Suppressor macrophage treated with lipopolysaccharide for 1 hour (primary cell): Measurements from ENCODE around the gene MS4A4E.
"Not testable (repeated sequence)": the region's sequence is repeated elsewhere in the genome, so short reads cannot be mapped to it uniquely, and the experiment has no call there.

Experiments used
- DNase-seq, 3 donors: peaks; one replicate each; pipeline ENCODE4 v3.0.0-alpha.2; 2020 to 2022

MS4A4E gene

GRCh38 chr11:60242740-60243239, at the start of gene MS4A4E:
TSS of gene MS4A4E (minus strand) at chr11:60243137. CDS start at chr11:60230055, 13,082 bp downstream.
- DNase-seq: peak; percentile 43 to 68 (median 48)

DNA sequence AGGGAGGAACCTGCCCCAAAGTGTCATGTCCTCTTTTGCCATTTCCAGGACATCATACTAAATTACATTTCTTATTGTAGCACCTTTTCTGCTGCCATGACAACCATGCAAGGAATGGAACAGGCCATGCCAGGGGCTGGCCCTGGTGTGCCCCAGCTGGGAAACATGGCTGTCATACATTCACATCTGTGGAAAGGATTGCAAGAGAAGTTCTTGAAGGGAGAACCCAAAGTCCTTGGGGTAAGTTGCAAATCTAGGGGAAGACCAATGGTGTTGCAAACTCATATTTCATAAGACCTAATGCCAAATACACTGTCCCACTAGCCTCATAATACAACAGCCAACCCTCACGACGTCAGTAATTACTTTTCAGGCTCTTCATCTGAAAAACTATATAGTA, 49.2 kb upstream of the MS4A4E start:
- DNase-seq: peak in 2 of 3 donors; percentile 31 to 35

- no peak for DNase-seq
These were observed 45.6 kb upstream of the MS4A4E start for GRCh38 chr11:60288531-60288930.

DNA sequence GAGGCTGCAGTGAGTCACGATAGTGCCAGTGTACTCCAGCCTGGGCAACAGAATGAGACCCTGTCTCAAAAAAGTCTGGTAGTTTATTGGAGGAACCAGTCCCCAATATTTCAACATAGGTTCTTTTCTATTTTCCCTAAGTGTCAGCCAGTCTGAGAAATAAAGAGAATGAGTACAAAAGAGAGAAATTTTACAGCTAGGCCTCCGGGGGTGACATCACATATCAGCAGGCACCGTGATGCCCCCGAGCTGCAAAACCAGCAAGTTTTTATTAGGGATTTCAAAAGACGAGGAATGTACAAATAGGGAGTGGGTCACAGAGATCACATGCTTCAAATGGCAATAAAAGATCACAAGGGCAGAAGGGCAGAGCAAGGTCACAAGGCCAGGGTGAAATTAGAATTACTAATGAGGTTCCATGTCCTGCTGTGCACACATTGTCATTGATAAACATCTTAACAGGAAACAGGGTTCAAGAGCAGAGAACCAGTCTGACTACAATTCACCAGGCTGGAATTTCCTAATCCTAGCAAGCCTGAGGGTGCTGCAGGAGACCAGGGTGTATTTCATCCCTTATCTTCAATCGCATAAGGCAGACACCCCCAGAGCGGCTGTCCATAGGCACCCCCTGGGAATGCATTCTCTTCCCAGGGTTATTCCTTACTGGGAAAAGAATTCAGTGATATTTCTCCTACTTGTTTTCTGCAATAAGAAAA, 42.6 kb upstream of the MS4A4E start:
- DNase-seq: not testable (repeated sequence)

GRCh38 chr11:60282286-60282685, 39.3 kb upstream of the MS4A4E start:
- peak; percentile 80 to 93 (median 92) for DNase-seq

DNA sequence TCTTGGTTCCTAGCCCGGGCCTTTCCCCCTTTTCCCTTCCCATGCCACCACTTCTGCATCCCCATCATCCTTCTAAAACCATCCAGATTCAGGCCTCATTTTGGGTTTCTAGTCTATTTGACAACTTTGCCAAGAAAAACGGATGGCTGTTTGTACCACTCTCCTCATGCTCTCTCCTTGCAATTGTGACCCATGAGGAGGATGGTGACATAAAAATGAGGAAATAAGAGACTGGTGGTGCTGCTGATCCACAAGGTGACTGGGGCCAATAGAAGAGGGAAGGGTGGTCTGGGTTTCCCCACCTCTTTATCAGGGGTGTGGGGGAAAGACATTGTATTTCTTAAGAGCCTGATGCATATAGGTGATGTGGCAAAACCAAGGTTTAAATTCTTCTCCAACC, 38.5 kb upstream of the MS4A4E start:
- peak; percentile 50 to 59 (median 57) for DNase-seq

- DNase-seq: peak; percentile 54 to 63 (median 54)
These were observed 37.5 kb upstream of the MS4A4E start, which contains the start of gene MS4A4A for GRCh38 chr11:60280412-60280811. TSS of gene MS4A4A (plus strand) at chr11:60280666. CDS start at chr11:60280676, 10 bp downstream.

DNA sequence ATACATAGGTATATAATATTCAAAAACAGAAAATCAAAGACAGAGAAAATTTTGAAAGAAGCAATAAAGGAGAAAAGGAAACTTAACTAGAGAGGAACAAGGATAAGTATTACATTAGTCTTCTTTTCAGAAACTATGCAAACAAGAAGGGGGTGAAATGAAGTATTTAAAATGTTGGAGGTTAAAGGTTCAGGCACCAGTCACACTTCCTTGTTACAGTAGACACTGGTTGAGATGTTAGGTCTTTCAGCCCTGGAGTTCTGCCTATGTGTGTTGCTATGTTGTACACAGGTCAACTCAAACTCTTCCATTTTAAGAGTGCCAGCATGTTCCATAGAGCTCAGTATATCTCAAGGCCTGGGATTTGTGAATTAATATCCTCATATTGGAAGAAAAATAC, 31.5 kb upstream of the MS4A4E start:
- DNase-seq: peak in 2 of 3 donors; percentile 12 to 46

- peak; percentile 69 to 79 (median 76) for DNase-seq
These were observed 22.7 kb upstream of the MS4A4E start for GRCh38 chr11:60265373-60266214.

DNA sequence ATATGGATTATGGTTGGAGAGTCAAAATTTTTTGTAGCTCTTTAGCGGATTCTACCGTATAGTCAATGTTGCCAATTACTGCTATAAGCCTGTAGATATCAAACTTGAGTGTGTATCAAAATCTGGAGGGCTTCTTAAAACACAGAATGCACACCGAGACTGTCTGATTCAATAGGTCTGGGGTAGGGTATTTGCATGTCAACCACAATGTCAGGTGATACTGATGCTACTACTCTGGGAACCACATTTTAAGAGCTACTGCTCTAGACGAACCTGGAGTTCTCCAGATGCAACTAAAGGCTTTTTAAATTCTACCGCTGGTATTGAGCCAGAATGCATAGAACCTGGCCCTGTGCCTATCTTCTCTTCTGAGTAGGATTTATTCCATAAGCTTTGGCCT, 21.7 kb upstream of the MS4A4E start:
- DNase-seq: no peak

DNA sequence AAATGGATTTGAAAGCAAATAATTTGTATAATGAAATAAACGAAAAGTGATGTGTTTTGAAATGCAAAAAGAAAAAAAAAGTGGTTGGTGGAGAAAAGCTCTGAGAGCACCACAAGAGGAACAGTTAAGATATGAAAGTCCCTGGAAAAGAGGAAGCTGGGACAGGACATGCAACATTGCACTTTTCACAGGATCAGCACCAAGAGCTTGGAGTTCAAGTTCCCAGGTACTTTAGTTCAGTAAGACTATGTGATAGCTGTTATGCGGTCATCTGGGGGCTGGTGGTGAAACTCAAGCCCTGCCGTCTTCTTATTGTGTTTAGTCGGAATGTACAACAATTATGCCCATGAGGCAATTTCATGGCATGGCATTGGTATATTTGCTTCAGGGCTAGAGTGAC, 20.5 kb upstream of the MS4A4E start:
- peak; percentile 70 to 82 (median 77) for DNase-seq

- DNase-seq: no peak
These were observed 18.1 kb upstream of the MS4A4E start for GRCh38 chr11:60261014-60261413.

DNA sequence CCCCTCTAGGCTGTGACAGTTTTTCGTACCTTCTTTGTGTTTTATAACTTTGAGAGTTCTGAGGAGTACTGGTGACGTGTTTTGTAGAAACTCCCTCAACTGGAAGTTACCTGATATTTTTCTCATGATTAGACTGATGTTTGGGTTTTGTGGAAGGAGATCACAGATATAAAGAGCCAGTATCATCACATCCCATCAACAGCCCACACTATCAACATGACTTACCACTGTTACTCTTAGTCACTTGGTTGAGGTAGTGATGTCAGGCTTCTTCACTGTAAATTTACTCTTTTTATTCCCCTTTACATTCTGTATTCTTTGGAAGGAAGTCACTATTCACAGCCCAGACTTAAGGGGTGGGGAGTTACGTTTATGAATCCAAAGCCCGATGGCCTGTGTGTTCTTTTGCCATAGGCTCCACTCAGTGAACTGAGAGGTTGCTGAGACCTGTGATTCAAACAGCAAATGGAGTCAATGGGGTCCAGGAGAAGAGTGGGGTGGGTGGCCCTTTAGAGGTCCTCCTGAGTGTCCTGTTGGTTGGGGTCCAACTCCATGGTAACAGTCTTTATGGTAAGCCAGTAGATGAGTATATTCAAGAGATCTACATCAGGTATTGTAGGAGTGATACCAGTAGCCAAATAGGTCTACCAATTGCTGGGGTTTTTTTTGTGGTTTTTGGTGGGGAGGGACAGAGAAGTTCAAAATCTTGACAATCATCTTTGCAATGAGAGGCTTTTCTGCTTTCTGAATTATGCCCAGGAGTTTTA, 15.2 kb upstream of the MS4A4E start:
- peak in 1 of 3 donors; percentile 38 for DNase-seq

DNA sequence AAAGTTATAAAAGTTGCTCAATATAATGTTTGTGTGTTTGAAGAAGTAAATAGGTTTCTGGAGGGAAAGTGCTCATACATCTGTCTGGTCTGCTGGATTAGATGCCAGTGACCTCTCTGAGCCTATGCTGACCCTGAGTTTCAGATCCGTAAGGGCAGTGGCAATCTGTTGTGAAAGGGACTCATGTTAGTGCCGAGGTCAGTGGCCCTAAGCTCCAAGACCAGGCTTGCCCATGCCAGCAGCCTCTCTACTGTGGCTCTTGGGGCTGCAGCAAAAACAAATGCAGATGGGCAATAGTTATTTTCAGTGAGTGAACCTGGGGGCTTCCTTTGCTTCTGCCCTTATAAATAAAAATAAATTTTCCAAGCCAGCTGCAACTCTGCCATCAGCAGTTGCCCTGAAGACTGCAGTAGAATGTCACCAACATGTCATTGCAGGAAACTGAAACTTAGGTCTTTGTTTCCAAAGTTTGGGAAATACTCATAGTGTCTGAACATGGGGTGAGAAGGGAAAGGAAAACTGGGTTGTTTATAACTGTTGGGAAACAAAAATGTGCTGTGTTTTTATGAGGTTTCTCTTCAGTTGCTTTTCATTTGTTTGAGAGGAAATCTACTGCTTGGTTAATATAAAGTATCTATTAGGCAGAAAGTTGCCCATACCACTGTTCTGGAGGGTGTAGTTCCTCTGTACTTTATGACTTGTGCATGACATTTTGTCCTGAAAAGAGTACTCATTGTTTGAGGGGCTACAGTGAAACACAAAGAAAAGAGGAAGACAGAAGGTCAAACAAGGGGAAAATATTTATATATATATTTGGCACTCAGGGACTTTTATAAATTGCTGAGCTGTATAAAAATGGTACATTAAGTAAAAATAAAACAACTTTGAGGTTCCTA, 9.5 kb upstream of the MS4A4E start:
- peak; percentile 53 to 90 (median 69) for DNase-seq

DNA sequence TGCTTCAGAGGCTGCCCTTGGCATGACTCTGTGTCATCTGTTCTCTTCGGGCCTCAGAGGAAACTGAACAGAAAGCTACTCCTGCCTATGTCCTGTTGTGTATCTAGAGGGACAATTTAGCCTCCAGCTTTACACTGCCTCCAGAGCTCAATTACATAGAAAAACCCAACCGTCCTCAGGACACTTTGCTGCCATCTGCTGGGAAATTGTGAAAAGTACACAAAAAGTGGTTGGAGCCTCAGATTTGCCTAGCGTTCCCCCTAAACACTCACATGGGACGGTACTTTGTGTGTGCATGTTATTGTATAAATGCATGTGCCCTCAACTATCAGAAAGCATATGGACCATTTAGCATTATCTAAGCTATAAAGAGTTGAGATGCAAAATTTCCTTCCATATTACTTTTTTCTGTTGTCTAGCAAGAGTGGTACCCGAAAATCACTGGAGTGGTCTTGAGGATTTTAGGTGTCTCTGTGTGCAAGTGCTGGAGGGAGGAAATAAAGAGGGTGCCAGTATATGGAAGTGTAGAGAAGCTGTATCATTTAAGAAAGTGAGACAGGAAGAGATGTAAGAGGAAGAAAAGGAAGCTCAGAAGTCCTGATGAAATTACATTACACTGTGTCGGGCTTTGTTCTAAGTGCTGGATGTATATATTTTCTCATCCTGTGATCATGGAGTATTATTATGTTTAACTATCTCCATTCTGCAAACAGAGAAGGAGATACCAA, 8.7 kb upstream of the MS4A4E start:
- DNase-seq: peak; percentile 57 to 79 (median 79)

GRCh38 chr11:60241786-60242185, 1.2 kb downstream of the MS4A4E start:
- no peak for DNase-seq

DNA sequence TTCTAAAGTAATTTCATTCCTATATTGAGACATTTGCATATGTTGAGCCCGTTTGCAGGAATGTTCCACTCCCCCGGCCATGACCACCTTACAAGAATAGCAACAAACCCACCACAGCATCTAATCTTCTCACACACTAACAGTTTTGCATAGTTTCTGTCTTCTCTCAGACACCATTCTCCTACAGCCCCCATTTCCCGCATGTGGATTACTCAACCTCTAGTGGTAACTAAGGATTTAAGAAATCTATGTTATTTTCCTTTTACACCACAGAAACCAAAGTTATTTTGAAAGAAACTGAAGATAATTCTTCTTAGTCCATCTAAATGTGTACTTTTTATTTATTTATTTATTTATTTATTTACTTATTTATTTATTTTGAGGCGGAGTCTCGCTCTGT, 2.3 kb downstream of the MS4A4E start:
- DNase-seq: peak in 1 of 3 donors; percentile 61

- peak; percentile 26 to 48 (median 44) for DNase-seq
These were observed 7.6 kb downstream of the MS4A4E start for GRCh38 chr11:60235321-60235720.

DNA sequence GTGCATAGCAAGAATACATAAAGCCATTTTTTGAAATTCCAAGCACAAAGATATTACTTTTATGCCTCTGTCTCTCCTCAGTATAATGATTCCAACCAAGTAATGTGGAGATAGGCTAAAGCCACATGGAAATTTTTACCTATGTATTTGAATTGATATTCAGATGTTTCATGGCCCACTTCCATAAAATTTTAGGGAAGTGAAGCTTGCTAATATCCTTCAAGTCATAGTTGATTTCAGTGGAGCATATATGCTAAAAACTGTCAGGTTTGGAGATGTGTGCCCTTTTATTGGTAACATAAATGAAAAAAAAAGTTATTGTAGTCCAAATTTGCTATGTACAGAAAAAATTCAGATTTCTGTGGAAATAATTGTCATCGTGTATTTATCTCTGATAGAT, 12.3 kb downstream of the MS4A4E start:
- DNase-seq: peak in 2 of 3 donors; percentile 44 to 46

DNA sequence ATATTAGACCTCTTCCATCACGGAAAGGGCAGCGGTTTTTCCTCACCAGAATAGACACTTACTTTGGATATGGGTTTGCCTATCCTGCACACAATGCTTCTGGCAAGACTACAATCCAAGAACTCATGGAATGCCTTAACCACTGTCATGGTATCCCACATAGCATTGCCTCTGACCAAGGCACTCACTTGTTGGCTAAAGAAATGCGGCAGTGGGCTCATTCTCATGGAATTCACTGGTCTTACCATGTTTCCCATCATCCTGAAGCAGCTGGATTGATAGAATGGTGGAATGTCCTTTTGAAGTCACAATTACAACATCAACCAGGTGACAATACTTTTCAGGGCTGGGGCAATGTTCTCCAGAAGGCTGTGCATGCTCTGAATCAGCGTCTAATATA, 20.8 kb downstream of the MS4A4E start:
- DNase-seq: no peak

DNA sequence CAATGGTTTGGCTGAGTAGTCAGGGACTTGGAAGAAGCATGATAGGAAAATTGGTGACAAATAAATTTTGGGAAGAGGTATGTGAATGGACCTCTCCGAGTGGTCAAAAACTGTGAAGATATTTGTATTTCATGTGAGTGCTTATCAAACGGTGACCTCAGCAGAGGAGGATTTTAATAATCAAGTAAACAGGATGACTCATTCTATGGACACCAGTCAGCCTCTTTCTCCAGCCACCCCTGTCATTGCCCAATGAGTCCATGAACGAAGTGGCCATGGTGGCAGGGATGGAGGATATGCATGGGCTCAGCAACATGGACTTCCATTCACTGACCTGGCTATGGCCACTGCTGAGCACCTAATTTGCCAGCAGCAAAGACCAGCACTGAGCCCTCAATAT, 21.2 kb downstream of the MS4A4E start:
- peak; percentile 18 to 41 (median 21) for DNase-seq
